Measurements from ENCODE around the gene SART3. TPM values are rescaled to one million over a fixed set of nuclear protein-coding genes. Genes with fewer than 3 reads are reported as not detected.

The SART3 gene
- total and polyA plus RNA-seq, 2 experiments from 2014 or later, result 23.2 to 145 TPM

DNA sequence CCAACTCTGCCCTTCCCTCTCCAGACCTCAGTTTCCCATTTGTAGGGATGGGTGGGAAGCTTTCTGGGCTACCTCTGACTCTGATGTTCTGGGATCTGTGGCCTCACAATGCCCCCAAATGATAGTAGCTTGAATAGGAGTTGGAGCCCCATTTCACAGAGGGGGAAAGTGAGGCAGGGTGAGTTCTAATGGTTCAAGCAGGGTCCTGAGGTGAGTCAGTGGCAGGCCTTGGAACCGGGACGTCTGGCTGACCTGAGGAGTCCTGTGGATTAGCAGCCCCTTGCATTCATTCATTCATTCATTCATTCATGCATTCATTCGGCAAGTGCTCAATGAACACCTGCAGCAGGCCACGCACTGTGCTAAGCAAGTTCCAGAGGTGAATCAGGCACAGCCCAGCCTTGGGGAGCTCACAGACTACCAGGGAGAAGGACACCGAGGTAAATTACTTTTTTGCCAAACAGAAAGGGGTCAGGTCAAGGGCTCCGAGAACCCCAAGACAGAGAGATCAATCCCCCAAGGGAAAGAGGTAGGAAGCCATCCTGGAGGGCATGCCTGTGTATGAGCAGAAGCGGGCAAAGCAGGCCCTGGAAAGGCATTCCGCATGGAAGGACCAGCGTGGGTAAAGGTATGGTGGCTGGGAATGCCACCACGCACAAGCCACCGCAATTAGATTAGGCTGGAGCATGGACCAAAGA, 37.7 kb upstream of the SART3 start:
- TF ChIP-seq, protein P1, sequence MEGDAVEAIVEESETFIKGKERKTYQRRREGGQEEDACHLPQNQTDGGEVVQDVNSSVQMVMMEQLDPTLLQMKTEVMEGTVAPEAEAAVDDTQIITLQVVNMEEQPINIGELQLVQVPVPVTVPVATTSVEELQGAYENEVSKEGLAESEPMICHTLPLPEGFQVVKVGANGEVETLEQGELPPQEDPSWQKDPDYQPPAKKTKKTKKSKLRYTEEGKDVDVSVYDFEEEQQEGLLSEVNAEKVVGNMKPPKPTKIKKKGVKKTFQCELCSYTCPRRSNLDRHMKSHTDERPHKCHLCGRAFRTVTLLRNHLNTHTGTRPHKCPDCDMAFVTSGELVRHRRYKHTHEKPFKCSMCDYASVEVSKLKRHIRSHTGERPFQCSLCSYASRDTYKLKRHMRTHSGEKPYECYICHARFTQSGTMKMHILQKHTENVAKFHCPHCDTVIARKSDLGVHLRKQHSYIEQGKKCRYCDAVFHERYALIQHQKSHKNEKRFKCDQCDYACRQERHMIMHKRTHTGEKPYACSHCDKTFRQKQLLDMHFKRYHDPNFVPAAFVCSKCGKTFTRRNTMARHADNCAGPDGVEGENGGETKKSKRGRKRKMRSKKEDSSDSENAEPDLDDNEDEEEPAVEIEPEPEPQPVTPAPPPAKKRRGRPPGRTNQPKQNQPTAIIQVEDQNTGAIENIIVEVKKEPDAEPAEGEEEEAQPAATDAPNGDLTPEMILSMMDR (IDR thresholded peaks at IDR 0.05; ENCODE audit: low read depth, low read length), result no peak
- Histone ChIP-seq H3K36me3 (no peaks in the 10 kb centered on the region), H3K4me1 (ENCODE audit: low read depth) (no peaks in the 10 kb centered on the region), H3K4me3 (no peak overlapping the region), H3K9me3 (ENCODE audit: low read depth) (no peaks in the 10 kb centered on the region), H3K27ac (no peak overlapping the region), H3K27me3 (no peaks in the 10 kb centered on the region)
- DNase-seq (ENCODE audit: low read depth in 1 of 2, low spot score in 1 of 2), result no peak

DNA sequence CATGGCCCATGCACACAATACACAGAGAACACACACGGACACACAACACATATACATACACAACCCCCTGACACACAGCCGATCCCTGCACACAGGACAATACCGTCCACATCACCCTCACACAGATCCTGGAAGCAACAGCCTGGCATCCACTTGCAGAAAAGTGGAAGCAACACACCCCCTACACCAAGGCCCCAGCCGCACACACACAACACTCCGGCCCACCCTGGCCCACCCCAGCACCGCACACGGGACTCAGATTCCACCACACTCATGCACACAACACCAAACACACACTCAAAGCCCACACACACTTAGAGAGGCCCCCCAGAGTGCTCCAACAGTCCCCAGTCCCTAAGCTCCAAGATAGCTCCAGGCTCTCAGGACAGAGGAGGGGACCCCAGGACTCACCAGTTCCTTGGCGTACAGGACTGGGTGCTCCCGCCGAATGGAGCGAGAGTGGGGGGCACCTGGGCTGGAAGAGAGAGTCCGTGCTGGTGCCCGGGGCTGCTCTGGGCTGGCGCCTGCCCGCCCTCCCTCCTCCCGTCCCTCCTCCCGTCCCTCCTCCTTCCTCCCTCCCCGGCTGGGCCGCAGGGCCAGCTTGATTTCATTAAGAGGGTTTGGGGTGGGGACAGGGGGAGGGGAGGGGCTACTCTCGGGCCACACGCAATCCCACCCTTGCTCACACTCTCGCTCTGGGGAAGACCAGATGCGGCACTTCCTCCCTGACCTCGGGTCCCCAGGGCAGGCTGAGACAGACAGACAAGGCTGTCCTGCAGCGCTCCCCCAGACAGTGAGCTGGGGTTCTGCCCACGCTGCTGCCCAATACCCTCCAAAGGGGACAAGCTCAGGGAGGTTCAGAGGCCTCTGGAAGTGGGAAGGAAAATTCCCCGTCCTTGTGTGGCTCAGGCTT, 36.8 kb upstream of the SART3 start, which contains the start of gene TMEM119:
Gene TMEM119 (minus strand): TSS at position 526 of the 913 bp plus-strand sequence. CDS start 5,701 bp downstream, outside the sequence.
- no peaks in the 10 kb centered on the region for H3K27me3 ChIP-seq
- H3K4me1 ChIP-seq (ENCODE audit: low read depth), result no peaks in the 10 kb centered on the region
- peak in 1 of 2 donors; percentile 71 for DNase-seq (ENCODE audit: low read depth in 1 of 2, low spot score in 1 of 2)
- no peak within 1 kb of the TSS for H3K27ac ChIP-seq
- TF ChIP-seq, protein P1 (IDR thresholded peaks at IDR 0.05; ENCODE audit: low read depth, low read length), result no peak
- no peaks in the 10 kb centered on the region for H3K9me3 ChIP-seq (ENCODE audit: low read depth)
- no peak within 1 kb of the TSS for H3K4me3 ChIP-seq
- no peaks in the 10 kb centered on the region for H3K36me3 ChIP-seq

DNA sequence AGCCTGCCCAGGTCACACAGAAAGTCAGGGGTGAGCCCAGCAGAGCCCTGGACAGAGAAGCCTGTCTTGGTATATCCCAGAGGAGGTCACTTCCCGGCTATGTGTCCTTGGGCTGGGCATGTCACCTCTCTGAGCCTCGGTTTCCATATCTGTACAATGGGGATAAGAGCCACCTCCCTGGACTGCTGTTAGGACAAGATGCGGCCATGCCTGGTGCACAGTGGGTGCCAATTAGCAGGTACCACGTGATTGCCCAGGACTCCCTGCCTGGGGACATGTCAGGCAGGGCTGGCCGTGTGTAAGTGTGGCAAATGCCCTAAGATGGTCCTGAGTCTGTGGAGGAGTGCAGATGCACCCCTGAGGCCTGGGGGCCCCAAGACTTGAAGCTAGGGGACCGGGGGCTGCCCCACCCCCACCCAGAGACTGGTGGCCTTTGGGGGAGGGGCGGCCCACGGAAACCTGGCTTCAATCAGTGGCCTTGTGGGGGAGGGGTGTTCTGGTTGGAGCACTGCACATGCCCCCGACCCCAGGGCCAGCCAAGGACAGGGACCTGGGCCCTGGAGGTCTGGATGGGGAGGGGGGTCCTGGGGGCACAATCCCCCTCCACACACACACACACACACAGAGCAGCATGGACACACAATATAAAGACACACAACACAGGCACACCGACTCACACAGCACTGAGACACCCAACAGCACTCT, 36.0 kb upstream of the SART3 start:
- no peak overlapping the region for H3K4me3 ChIP-seq
- no peak for DNase-seq (ENCODE audit: low read depth in 1 of 2, low spot score in 1 of 2)

DNA sequence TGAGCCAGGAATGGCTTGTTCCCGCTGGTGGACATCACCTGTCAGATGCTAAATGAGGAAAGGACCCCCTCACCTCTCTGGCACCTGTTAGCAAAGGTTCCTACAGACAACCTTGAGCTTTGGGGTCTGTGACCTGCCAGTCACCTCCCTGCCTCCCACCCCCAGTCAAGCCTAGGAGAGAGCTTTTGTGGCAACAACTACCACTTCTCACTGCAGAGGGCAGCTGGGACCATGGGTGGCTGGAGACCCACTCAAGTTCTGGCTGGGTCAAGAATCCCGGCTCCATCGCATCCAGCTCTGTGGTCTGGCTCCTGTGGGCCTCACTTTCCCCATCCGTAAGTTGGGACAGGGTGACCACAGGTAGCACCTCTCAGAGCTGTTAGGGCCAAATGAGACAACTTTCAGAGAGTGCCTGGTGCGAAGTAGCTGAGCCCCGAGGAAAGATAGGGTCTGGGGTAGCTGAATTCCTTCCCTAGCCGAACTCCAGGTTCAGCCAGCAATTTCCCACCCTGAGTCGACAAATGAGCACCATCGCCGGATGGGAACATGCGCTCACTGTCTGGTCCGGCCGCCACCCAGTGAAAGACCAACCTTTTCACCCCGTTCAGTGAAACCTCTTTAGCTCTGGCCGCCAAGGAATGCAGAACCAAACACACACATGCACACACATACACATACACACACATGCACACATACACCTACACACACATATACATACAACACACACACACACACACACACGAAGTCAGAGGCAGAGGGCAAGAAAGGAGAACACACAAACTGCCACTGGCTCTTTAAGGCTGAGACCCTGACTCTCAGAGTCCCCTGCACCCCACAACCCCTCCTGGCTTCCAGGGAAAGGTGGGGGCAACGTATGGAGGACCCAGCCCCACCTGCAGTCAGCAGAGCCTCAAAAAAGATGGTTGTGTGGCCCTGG, 35.0 kb upstream of the SART3 start:
- Histone ChIP-seq H3K4me3 (no peak overlapping the region), H3K36me3 (no peaks in the 10 kb centered on the region)
- DNase-seq (ENCODE audit: low read depth in 1 of 2, low spot score in 1 of 2), result no peak

More for the DNA sequence above, 36.0 kb upstream of the SART3 start:
- Histone ChIP-seq H3K4me1 (ENCODE audit: low read depth) (no peaks in the 10 kb centered on the region), H3K9me3 (ENCODE audit: low read depth) (no peaks in the 10 kb centered on the region), H3K27ac (no peak overlapping the region), H3K36me3 (no peaks in the 10 kb centered on the region), H3K27me3 (no peaks in the 10 kb centered on the region)
- TF ChIP-seq, protein P1 (IDR thresholded peaks at IDR 0.05; ENCODE audit: low read depth, low read length), result no peak

More for the DNA sequence above, 35.0 kb upstream of the SART3 start:
- H3K27ac ChIP-seq, result no peak overlapping the region
- no peaks in the 10 kb centered on the region for H3K9me3 ChIP-seq (ENCODE audit: low read depth)
- no peaks in the 10 kb centered on the region for H3K27me3 ChIP-seq
- H3K4me1 ChIP-seq (ENCODE audit: low read depth), result no peaks in the 10 kb centered on the region
- TF ChIP-seq, protein P1 (IDR thresholded peaks at IDR 0.05; ENCODE audit: low read depth, low read length), result no peak
